HepG2 (cell line): ENCODE data around the gene COPA. TPM values are rescaled to one million over a fixed set of nuclear protein-coding genes. Genes with fewer than 3 reads are reported as not detected.

Source experiments
- ATAC-seq: fragments of 200-7000 bp; cut with Tn5 transposase; 3 replicates; pipeline ENCODE4 v1.9.1; 2020; ENCODE audit warnings: mild to moderate bottlenecking, moderate library complexity
- BruUV-seq: library from RNA; stranded (reverse); fragments of 400-500 nt; replicated peaks from 2 replicates; lab custom pipeline; 2021; lab: Mats Ljungman, UMichigan
- CTCF ChIA-PET: fragments of 300-600 bp; formaldehyde crosslinking; extraction: SDS; loops from one replicate; lab custom pipeline; 2021; ENCODE audit warnings: low total read pairs, inconsistent platforms, low intra/inter-chr PET ratio; lab: Yijun Ruan, JAX
- POLR2A ChIA-PET: fragments of 350-600 bp; sonication (Branson Sonifier 250); formaldehyde crosslinking; loops from one replicate; lab custom pipeline; 2020; ENCODE audit warnings: antibody characterized with exemption, inconsistent platforms; lab: Yijun Ruan, JAX
- DNase-seq: peaks from one replicate; pipeline ENCODE4 v3.0.0-alpha.2; 2015; ENCODE audit warnings: low spot score
- FAIRE-seq: peaks from 3 replicates; lab custom pipeline; 2011; peaks lifted over from hg19 to GRCh38; lab: Jason Lieb, UNC
- H2AFZ ChIP-seq: one replicate; pipeline ENCODE4 v1.6.1; 2011; ENCODE audit warnings: low read length, inconsistent platforms
- H3K27ac ChIP-seq: fragments of 300-600 bp; 3 replicates; pipeline ENCODE4 v1.8.0; 2011; ENCODE audit warnings: mixed run types, mild to moderate bottlenecking, mixed read lengths, low read length, inconsistent platforms; ENCODE audit not compliant: insufficient read depth; ENCODE audit errors: extremely low read length
- H3K27me3 ChIP-seq, 2 experiments: fragments of 200-600 bp in 1 of 2; 2 replicates in 1 of 2; 3 replicates in 1 of 2; pipeline versions ENCODE4 v1.6.0 to v1.8.0; 2011; ENCODE audit warnings: low read length in 2 of 2, mild to moderate bottlenecking in 2 of 2, moderate library complexity in 2 of 2, inconsistent platforms in 1 of 2; ENCODE audit not compliant: insufficient read depth in 2 of 2, control insufficient read depth in 1 of 2
- H3K36me3 ChIP-seq, 2 experiments: fragments of 200-600 bp in 1 of 2; replicated peaks in 1 of 2; 2 replicates in 1 of 2; 3 replicates in 1 of 2; pipeline versions ENCODE4 v1.5.1 to v1.8.0; 2011; ENCODE audit warnings: low read length in 2 of 2, inconsistent platforms in 1 of 2; ENCODE audit not compliant: insufficient read depth in 2 of 2, control insufficient read depth in 1 of 2
- H3K4me1 ChIP-seq: 2 replicates; pipeline ENCODE4 v1.5.1; 2012; ENCODE audit warnings: low read length, inconsistent platforms; ENCODE audit not compliant: insufficient read depth
- H3K4me2 ChIP-seq: 2 replicates; pipeline ENCODE4 v1.6.0; 2011; ENCODE audit warnings: low read depth, low read length, inconsistent platforms
- H3K4me3 ChIP-seq, 3 experiments: fragments of 200-600 bp in 1 of 3; sonication (generic), shearing (Covaris generic) in 1 of 3; replicated peaks in 1 of 3; 2 replicates each; pipeline ENCODE4 v1.5.1; 2011 to 2016; ENCODE audit warnings: low read length in 3 of 3, inconsistent platforms in 2 of 3, low read depth in 2 of 3, mild to moderate bottlenecking in 2 of 3, control low read depth in 1 of 3, mixed read lengths in 1 of 3; ENCODE audit not compliant: insufficient read depth in 1 of 3
- H3K79me2 ChIP-seq: one replicate; pipeline ENCODE4 v1.6.1; 2011; ENCODE audit warnings: low read length, inconsistent platforms; ENCODE audit not compliant: insufficient read depth
- H3K9ac ChIP-seq: 2 replicates; pipeline ENCODE4 v1.6.0; 2011; ENCODE audit warnings: mild to moderate bottlenecking, low read depth, low read length, inconsistent platforms; ENCODE audit not compliant: insufficient read depth
- H3K9me3 ChIP-seq: 2 replicates; pipeline ENCODE4 v1.5.1; 2012; ENCODE audit warnings: mild to moderate bottlenecking, low read length
- H4K20me1 ChIP-seq: 2 replicates; pipeline ENCODE4 v1.6.0; 2011; ENCODE audit warnings: inconsistent platforms, mild to moderate bottlenecking, low read length, moderate library complexity; ENCODE audit not compliant: insufficient read depth
- FOXA1 ChIP-seq, 2 experiments: fragments of 450-650 bp in 1 of 2; sonication (generic) in 1 of 2; formaldehyde crosslinking in 1 of 2; IDR thresholded peaks; 2 replicates each; pipeline versions ENCODE4 v1.4.0 to v1.6.1; 2016 to 2020; ENCODE audit warnings: missing genetic modification reagents in 1 of 2
- KDM5A ChIP-seq: fragments of 200-600 bp; sonication (generic); IDR thresholded peaks from 2 replicates; pipeline ENCODE4 v1.7.0; 2018; ENCODE audit warnings: antibody characterized with exemption, mild to moderate bottlenecking, low read length, borderline replicate concordance
- PATZ1 ChIP-seq: sonication (generic); formaldehyde crosslinking; IDR thresholded peaks from 2 replicates; pipeline ENCODE4 v1.4.0; 2020; ENCODE audit warnings: missing genetic modification reagents
- REXO4 ChIP-seq: sonication (generic); formaldehyde crosslinking; IDR thresholded peaks from 2 replicates; pipeline ENCODE4 v1.8.0; 2022; ENCODE audit warnings: missing genetic modification reagents, mild to moderate bottlenecking, borderline replicate concordance
- SRF ChIP-seq: IDR thresholded peaks from 2 replicates; pipeline ENCODE4 v1.6.1; 2011; ENCODE audit warnings: mild to moderate bottlenecking, low read depth, low read length, moderate library complexity
- ZBED4 ChIP-seq: sonication (generic); formaldehyde crosslinking; IDR thresholded peaks from 2 replicates; pipeline ENCODE4 v1.4.0; 2020; ENCODE audit warnings: missing genetic modification reagents, borderline replicate concordance
- ZNF275 ChIP-seq: sonication (generic); formaldehyde crosslinking; IDR thresholded peaks from 2 replicates; pipeline ENCODE4 v1.8.0; 2022; ENCODE audit warnings: missing genetic modification reagents, mild to moderate bottlenecking, inconsistent platforms, borderline replicate concordance
- ZNF878 ChIP-seq: sonication (generic); formaldehyde crosslinking; IDR thresholded peaks from 2 replicates; pipeline ENCODE4 v1.8.1; 2023; ENCODE audit warnings: mild to moderate bottlenecking, missing genetic modification reagents, moderate library complexity
- WGBS: methylation state at CpG from one replicate; pipeline ENCODE4 v1.1.6; 2017; ENCODE audit warnings: low lambda C conversion rate; 5-methylcytosine and 5-hydroxymethylcytosine counted together
- in situ Hi-C: cut with HindIII; loops from 2 replicates; pipeline ENCODE4 v1.10.0; 2017; ENCODE audit warnings: low pct_unique_long_range_greater_than_20kb; ENCODE audit not compliant: extremely low pct_ligation_motif_present
- intact Hi-C: fragments of 100-400 bp; cut with micrococcal nuclease; formaldehyde crosslinking; loops from one replicate; pipeline ENCODE4 v1.10.0; 2022; ENCODE audit not compliant: unreplicated experiment
- polyA plus RNA-seq, 8 experiments: library from polyadenylated mRNA; depleted of rRNA in 3 of 8; stranded (reverse) in 7 of 8; unstranded in 1 of 8; fragments of >200 nt; fragmentation: Illumina TruSeq in 4 of 8; extraction: Trizol in 4 of 8; gene quantifications; 2 replicates each; pipeline versions ENCODE4 v1.2.1 to v1.2.3, GENCODE V29; 2011 to 2016; ENCODE audit warnings: low read depth in 4 of 8, missing spikeins in 1 of 8, mixed read lengths in 1 of 8; ENCODE audit not compliant: insufficient read depth in 1 of 8
- total RNA-seq, 5 experiments: library from RNA; depleted of rRNA; stranded (reverse); fragments of >200 nt; fragmentation: Illumina TruSeq; extraction: Trizol; gene quantifications; 2 replicates each; pipeline ENCODE4 v1.2.3, GENCODE V29; 2016; ENCODE audit warnings: low read depth in 1 of 5

Gene COPA
- total and polyA plus RNA-seq, 2 of the 13 experiments (the other 11 are each of a cell fraction or from before 2014, with no cell fraction given) = 160 to 197 TPM

DNA sequence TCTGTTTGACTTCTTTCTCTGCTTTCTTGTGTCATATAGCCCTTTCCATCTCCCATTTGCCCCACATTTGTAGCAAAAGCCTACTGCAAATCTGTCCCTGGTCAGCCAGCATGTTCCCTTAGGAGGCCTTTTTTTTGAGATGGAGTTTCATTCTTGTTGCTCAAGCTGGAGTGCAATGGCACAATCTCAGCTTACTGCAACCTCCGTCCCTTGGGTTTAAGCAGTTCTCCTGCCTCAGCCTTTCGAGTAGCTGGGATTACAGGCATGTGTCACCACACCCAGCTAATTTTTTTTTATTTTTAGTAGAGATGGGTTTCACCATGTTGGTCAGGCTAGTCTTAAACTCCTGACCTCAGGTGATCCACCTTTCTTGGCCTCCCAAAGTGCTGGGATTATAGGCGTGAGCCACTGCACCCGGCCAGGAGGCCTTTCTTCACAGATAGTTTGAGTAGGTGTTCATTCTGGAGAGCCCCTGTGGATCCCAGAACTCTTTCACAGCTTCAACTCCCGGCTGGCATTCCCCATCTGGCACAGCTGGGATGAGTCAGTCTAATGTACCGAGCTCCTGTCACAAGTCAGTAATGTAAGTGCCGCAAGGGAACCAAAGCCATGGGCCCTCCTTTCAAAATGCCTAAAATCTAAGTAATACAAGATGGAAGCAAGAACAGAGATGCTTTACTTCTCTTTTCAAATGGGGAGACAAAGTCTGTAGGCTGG, 14.4 kb upstream of the COPA start:
- Histone ChIP-seq H3K9ac (no peak overlapping the region), H4K20me1 (no peaks in the 10 kb centered on the region), H3K27me3 (no peaks in the 10 kb centered on the region), H3K79me2 (no peaks in the 10 kb centered on the region), H3K4me1 (peaks cover 7% of the 10 kb centered on the region; the same call in 1 of the 2 replicates), H3K4me3 (no peak overlapping the region), H3K36me3 (peaks cover 28 to 60% of the 10 kb centered on the region in 2 experiments), H3K27ac (no peak overlapping the region), H3K4me2 (no peak overlapping the region), H3K9me3 (no peaks in the 10 kb centered on the region), H2AFZ (no peak overlapping the region)
- DNase-seq (no peak), FAIRE-seq (no peak), ATAC-seq (no peak)
- WGBS = 99% methylated on average over 7 of the region's 7 CpGs
- POLR2A ChIA-PET = interaction anchor here (1.1 kb wide), 1 partner anchor 13 kb away, joined by 4 read pairs; no protein-coding TSS in a partner anchor
- no TSS peak for BruUV-seq
- intact Hi-C loops = no loop called here
- CTCF ChIA-PET = no interaction called here
- in situ Hi-C loops = no loop called here
- TF ChIP-seq ZNF878 (CRISPR knock-in tag) (no peak), FOXA1 (IDR thresholded peaks at IDR 0.05) (no peak), FOXA1 (CRISPR knock-in tag; IDR thresholded peaks at IDR 0.05) (no peak), ZNF275 (no peak)

- H3K36me3 ChIP-seq = peaks cover 44 to 84% of the 10 kb centered on the region in 2 experiments
- CTCF ChIA-PET = interaction anchor here (2.1 kb wide), 1 partner anchor 22 kb away, joined by 16 read pairs; no protein-coding TSS in a partner anchor
- no peak overlapping the region for H3K4me2 ChIP-seq
- no TSS peak for BruUV-seq
- no peak overlapping the region for H2AFZ ChIP-seq
- H3K9ac ChIP-seq = no peak overlapping the region
- POLR2A ChIA-PET = interaction anchor here (1.2 kb wide), 1 partner anchor 11 kb away, joined by 4 read pairs; the partner anchor contains the start of genes COPA and NCSTN
- 92% methylated on average over 4 of the region's 5 CpGs for WGBS
- FAIRE-seq = peak; percentile 73
- no peaks in the 10 kb centered on the region for H3K27me3 ChIP-seq
- peak; percentile 20 for DNase-seq
- no peak overlapping the region for H3K27ac ChIP-seq
- H3K9me3 ChIP-seq = no peaks in the 10 kb centered on the region
- H3K4me3 ChIP-seq = no peak overlapping the region
- no peaks in the 10 kb centered on the region for H4K20me1 ChIP-seq
- H3K79me2 ChIP-seq = no peaks in the 10 kb centered on the region
- intact Hi-C loops = no loop called here
- H3K4me1 ChIP-seq = no peaks in the 10 kb centered on the region
- ATAC-seq = peak; percentile 89
- in situ Hi-C loops = no loop called here
- no peak for TF ChIP-seq ZBED4 (CRISPR knock-in tag)
- no peak for TF ChIP-seq KDM5A
- TF ChIP-seq REXO4 (CRISPR knock-in tag) = no peak
- TF ChIP-seq PATZ1 (CRISPR knock-in tag) = peak; percentile 35; the same call in 1 of the 2 replicates
- TF ChIP-seq SRF = no peak
Observed at GRCh38 chr1:160354388-160354985, 11.4 kb upstream of the COPA start.
